Fibroblast of villous mesenchyme (primary cell): ENCODE measurements around the gene PRPH. TPM values are rescaled to one million over a fixed set of nuclear protein-coding genes. Genes with fewer than 3 reads are reported as not detected.
"Not testable (repeated sequence)": the region's sequence is repeated elsewhere in the genome, so short reads cannot be mapped to it uniquely, and the experiment has no call there.

Experiments used
- DNase-seq: peaks from one replicate; pipeline ENCODE4 v3.0.0-alpha.2; 2010; ENCODE audit warnings: low read depth
- H3K4me3 ChIP-seq: 2 replicates; pipeline ENCODE4 v1.5.1; 2011; ENCODE audit warnings: low read depth, mild to moderate bottlenecking, low read length
- total RNA-seq: library from RNA; depleted of rRNA; stranded (reverse); fragments of >200 nt; gene quantifications from 2 replicates; pipeline ENCODE4 v1.2.3, GENCODE V29; 2012
- TF ChIP-seq, protein P1 (sequence below): IDR thresholded peaks from 2 replicates; pipeline ENCODE4 v1.5.1; 2012; ENCODE audit warnings: low read depth, mild to moderate bottlenecking, low read length; ENCODE audit not compliant: insufficient read depth

Gene PRPH
- total RNA-seq, 1 donor: not detected

DNA sequence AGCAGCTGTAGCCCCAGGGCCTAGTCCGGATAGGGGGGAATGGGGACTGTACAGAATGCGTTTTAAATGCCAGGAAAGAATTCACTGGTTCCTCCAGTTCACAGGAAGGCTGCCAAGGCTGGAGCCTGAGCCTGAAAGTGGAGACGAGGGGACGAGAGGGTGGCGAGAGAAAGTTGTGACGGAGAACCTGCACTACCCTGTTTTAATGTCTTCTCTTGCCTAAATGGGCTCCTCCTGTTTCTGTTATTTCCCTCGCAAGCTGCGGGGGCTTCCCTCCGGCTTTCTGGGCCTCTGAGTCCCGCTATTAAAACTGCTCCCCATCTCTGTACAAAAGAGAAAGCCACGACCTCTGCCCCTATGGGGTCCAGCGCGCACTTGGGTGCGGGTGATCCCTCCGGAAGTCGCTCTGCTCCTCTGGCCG is 37.5 kb downstream of the PRPH start:
- DNase-seq: no peak
- TF ChIP-seq, protein P1, sequence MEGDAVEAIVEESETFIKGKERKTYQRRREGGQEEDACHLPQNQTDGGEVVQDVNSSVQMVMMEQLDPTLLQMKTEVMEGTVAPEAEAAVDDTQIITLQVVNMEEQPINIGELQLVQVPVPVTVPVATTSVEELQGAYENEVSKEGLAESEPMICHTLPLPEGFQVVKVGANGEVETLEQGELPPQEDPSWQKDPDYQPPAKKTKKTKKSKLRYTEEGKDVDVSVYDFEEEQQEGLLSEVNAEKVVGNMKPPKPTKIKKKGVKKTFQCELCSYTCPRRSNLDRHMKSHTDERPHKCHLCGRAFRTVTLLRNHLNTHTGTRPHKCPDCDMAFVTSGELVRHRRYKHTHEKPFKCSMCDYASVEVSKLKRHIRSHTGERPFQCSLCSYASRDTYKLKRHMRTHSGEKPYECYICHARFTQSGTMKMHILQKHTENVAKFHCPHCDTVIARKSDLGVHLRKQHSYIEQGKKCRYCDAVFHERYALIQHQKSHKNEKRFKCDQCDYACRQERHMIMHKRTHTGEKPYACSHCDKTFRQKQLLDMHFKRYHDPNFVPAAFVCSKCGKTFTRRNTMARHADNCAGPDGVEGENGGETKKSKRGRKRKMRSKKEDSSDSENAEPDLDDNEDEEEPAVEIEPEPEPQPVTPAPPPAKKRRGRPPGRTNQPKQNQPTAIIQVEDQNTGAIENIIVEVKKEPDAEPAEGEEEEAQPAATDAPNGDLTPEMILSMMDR: no peak
- no peak overlapping the region for H3K4me3 ChIP-seq

DNA sequence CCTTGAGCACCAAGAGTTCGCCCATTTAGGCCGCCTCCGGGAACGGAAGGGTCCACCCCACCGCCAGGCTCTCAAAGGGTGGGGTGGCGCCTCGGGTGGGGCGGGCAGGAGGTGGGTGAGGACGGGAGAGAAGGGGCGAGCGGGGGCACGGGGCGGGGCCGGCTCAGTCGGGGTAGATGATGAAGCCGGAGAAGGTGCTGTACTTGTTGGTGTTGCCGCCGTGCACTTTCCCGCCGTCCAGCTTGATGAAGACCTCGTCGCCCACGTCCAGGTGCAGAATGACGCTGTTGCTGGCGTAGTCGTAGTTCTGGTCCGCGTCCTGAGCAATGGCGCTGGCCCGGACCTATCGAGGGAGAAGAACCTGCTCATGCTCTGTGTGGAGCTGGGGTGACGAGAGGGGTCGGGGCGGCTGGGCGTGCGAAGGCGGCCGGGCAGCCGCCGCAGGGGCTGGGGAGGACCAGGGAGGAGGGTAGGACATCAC is 38.0 kb downstream of the PRPH start:
- TF ChIP-seq, protein P1: no peak
- DNase-seq: no peak
- no peak overlapping the region for H3K4me3 ChIP-seq

DNA sequence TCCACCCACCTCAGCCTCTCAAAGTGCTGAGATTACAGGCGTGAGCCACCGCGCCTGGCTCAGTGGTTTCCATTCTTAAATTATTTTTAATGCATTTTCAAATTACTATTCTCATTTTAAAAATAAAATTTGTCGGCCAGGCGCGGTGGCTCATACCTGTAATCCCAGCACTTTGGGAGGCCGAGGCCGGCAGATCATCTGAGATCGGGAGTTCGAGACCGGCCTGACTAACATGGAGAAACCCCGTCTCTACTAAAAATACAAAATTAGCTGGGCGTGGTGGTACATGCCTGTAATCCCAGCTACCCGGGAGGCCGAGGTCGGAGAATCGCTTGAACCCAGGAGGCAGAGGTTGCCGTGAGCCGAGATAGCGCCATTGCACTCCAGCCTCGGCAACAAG is 38.8 kb downstream of the PRPH start:
- DNase-seq, H3K4me3 ChIP-seq: not testable (repeated sequence)

DNA sequence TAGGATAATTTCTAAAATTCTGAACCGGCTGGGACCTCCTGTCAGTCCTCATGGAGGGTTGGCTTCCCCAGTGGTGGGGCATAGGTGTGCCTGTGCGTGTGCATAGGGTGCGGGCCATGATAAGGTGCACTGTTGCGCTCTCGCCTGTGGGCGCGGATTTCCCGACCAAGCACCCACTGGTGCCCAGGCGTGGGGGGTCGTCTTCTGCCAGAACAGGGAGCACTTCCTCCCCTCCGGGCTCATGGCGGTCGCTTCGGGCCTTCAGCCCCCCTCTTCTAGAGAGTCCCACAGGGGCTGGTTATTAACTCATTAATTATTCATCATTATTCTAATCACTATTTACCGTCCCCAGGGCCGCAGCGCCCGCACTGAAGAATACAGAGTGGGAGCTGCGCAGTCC is 39.3 kb downstream of the PRPH start:
- TF ChIP-seq, protein P1: no peak
- H3K4me3 ChIP-seq: no peak overlapping the region
- DNase-seq: no peak

DNA sequence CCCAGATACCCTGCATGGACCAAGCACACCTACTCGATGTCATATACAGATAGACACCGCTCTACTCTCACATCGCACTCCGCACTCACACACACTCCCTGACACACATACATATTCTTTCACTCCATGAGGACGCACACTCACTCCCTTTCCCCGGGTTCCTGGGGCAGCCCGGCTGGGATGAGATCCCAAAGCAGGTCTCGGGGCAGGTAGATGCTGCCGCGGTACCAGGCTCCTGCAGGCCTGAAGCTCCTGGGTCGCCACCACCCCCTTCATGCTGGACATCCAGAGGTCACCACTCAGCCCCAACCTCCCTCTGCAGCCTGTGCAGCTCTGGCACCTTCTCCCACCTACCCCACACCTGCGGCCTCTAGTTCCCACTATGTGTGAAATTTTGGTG is 39.7 kb downstream of the PRPH start:
- TF ChIP-seq, protein P1: no peak
- DNase-seq: no peak
- no peak overlapping the region for H3K4me3 ChIP-seq

DNA sequence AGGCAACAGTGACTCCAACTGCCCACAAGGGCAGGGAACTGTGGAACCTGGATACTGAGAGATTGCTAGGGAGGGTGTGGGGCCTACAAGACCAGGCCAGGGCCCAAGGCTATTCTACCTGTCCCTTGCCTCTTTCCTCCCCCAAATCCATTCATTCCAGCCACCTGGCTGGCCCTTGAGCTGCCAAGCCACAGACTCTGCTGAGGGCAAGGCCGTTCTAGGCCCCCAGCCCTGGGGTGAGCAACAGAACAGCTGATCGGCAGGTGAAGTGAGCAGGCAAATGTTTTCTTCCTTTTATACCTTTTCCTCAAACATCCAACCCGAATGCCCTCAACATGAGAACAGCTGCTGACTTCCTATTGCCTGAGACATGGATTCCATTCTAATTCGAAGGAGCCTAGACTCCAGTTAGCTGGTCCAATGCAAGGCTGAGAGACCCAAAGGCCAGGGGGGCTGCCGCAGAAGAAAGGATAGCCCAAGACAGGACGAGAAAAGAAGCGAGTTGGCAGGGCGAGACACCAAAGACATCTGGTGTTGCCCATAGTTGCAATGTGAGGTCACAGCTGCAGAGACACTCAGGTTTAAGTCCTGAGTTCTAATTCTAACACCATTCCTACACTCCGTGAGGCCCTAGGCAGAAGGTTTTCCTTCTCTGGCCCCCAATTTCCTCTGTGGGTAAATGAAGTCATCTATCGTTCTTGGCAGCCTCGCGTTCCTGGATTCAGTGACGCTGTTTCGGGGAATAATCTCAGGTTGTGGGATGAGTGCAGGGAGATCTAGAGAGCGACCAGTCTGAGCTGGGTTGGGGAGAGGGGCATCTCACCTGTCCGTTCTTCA is 40.4 kb downstream of the PRPH start:
- H3K4me3 ChIP-seq: no peak overlapping the region
- no peak for DNase-seq
- TF ChIP-seq, protein P1: no peak

DNA sequence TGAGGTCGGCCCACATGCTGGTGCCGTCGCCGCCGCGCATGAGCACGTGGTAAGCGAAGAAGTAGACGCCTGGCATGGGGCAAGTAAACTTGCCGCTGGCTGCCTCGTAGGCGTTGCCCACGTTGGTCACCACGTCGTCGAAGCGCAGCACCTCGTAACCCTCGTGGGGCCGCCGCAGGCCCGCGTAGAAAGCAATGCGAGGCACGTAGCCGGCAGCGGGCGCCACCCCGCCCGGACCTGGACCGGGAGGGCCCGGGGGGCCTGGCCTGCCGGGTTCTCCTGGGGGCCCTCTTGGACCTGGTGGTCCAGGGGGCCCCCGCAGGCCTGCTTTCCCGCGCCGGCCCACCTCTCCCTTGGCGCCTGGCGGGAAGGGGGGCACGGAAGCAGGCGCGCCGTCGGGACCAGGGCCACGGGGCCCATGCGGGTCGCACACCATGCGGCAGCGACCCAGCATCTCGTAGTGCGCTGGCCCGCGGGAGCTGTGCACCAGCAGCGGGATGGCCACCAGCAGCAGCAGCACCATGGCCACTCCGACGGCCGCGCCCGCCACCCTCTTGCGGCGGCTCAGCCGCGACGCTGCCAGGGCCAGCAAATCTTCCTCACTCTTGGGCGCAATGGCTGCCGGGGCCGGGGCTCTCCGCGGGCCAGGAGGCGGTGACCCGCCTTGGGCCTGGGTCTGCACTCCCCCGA is 41.2 kb downstream of the PRPH start:
- TF ChIP-seq, protein P1: no peak
- DNase-seq: no peak
- H3K4me3 ChIP-seq: no peak overlapping the region
